Measurements from ENCODE around the gene TPO. TPM values are rescaled to one million over a fixed set of nuclear protein-coding genes. Genes with fewer than 3 reads are reported as not detected.

Gene TPO
- total RNA-seq, 2 donors from 2014 or later, result 0.80 to 0.94 TPM

- no peak overlapping the region for H3K4me3 ChIP-seq
- H3K9ac ChIP-seq (ENCODE audit: low read depth in 2 of 2, low read length in 2 of 2), result no peak overlapping the region
- no peaks in the 10 kb centered on the region for H3K9me3 ChIP-seq
- no peaks in the 10 kb centered on the region for H3K36me3 ChIP-seq
- DNase-seq, result no peak
- no peaks in the 10 kb centered on the region for H3K27me3 ChIP-seq
- H3K4me1 ChIP-seq, result no peaks in the 10 kb centered on the region
- intact Hi-C loops (cut with DNase I), result no loop called here
- no peak overlapping the region for H3K27ac ChIP-seq
- no peak for TF ChIP-seq CTCF (IDR thresholded peaks at IDR 0.05)
Observed at GRCh38 chr2:1446301-1446700, 33.0 kb downstream of the TPO start.

- no peaks in the 10 kb centered on the region for H3K36me3 ChIP-seq
- no peak overlapping the region for H3K4me3 ChIP-seq
- no peaks in the 10 kb centered on the region for H3K4me1 ChIP-seq
- no peak for DNase-seq
- no peak overlapping the region for H3K27ac ChIP-seq
- H3K27me3 ChIP-seq, result no peaks in the 10 kb centered on the region
- intact Hi-C loops (cut with DNase I), result no loop called here
- H3K9ac ChIP-seq (ENCODE audit: low read depth in 2 of 2, low read length in 2 of 2), result no peak overlapping the region
- no peak for TF ChIP-seq CTCF (IDR thresholded peaks at IDR 0.05)
- no peaks in the 10 kb centered on the region for H3K9me3 ChIP-seq
Observed at GRCh38 chr2:1448009-1448408, 34.7 kb downstream of the TPO start.

GRCh38 chr2:1450915-1451314, 37.7 kb downstream of the TPO start:
- DNase-seq, result no peak
- Histone ChIP-seq H3K9ac (ENCODE audit: low read depth in 2 of 2, low read length in 2 of 2) (no peak overlapping the region), H3K27ac (no peak overlapping the region), H3K36me3 (no peaks in the 10 kb centered on the region), H3K27me3 (no peaks in the 10 kb centered on the region), H3K9me3 (no peaks in the 10 kb centered on the region), H3K4me3 (no peak overlapping the region), H3K4me1 (no peaks in the 10 kb centered on the region)
- TF ChIP-seq CTCF (IDR thresholded peaks at IDR 0.05), result no peak
- intact Hi-C loops (cut with DNase I), result no loop called here

GRCh38 chr2:1451422-1451821, 38.2 kb downstream of the TPO start:
- no peak for TF ChIP-seq CTCF (IDR thresholded peaks at IDR 0.05)
- no peak overlapping the region for H3K27ac ChIP-seq
- H3K9me3 ChIP-seq, result no peaks in the 10 kb centered on the region
- intact Hi-C loops (cut with DNase I), result no loop called here
- DNase-seq, result no peak
- no peaks in the 10 kb centered on the region for H3K4me1 ChIP-seq
- no peak overlapping the region for H3K4me3 ChIP-seq
- H3K9ac ChIP-seq (ENCODE audit: low read depth in 2 of 2, low read length in 2 of 2), result no peak overlapping the region
- no peaks in the 10 kb centered on the region for H3K27me3 ChIP-seq
- H3K36me3 ChIP-seq, result no peaks in the 10 kb centered on the region

GRCh38 chr2:1453561-1453960, 40.3 kb downstream of the TPO start:
- H3K9ac ChIP-seq (ENCODE audit: low read depth in 2 of 2, low read length in 2 of 2), result no peak overlapping the region
- H3K27me3 ChIP-seq, result no peaks in the 10 kb centered on the region
- no peaks in the 10 kb centered on the region for H3K36me3 ChIP-seq
- no peaks in the 10 kb centered on the region for H3K4me1 ChIP-seq
- TF ChIP-seq CTCF (IDR thresholded peaks at IDR 0.05), result no peak
- no peak overlapping the region for H3K4me3 ChIP-seq
- no peak for DNase-seq
- intact Hi-C loops (cut with DNase I), result no loop called here
- no peak overlapping the region for H3K27ac ChIP-seq
- H3K9me3 ChIP-seq, result no peaks in the 10 kb centered on the region

- Histone ChIP-seq H3K27me3 (no peaks in the 10 kb centered on the region), H3K27ac (no peak overlapping the region), H3K9me3 (no peaks in the 10 kb centered on the region), H3K4me1 (no peaks in the 10 kb centered on the region), H3K4me3 (no peak overlapping the region), H3K36me3 (no peaks in the 10 kb centered on the region), H3K9ac (ENCODE audit: low read depth in 2 of 2, low read length in 2 of 2) (no peak overlapping the region)
- no peak for DNase-seq
- TF ChIP-seq CTCF (IDR thresholded peaks at IDR 0.05), result no peak
- intact Hi-C loops (cut with DNase I), result no loop called here
Observed at GRCh38 chr2:1454346-1454745, 41.1 kb downstream of the TPO start.
